HEK293 (cell line): Measurements from ENCODE around the gene TADA2B.
A peak's percentile ranks its signal among the peaks of the same experiment; 100 is the strongest.

ENCODE experiments used
- CTCF ChIA-PET: fragments of 350-600 bp; formaldehyde crosslinking; extraction: SDS; loops from one replicate; lab custom pipeline; 2021; ENCODE audit warnings: antibody characterized with exemption; lab: Yijun Ruan, JAX
- POLR2A ChIA-PET: fragments of 300-600 bp; formaldehyde crosslinking; extraction: SDS; loops from one replicate; lab custom pipeline; 2020; ENCODE audit warnings: antibody characterized with exemption, inconsistent platforms; lab: Yijun Ruan, JAX
- H3K27ac ChIP-seq: fragments of 200-500 bp; sonication (Bioruptor generic); 2 replicates; pipeline ENCODE4 v1.5.1; 2014; ENCODE audit warnings: low read depth, low read length, control low read depth, inconsistent platforms; ENCODE audit errors: extremely low read depth
- H3K36me3 ChIP-seq, 2 experiments: fragments of 200-500 bp in 1 of 2; sonication (Bioruptor generic) in 1 of 2; 1 replicate in 1 of 2; 2 replicates in 1 of 2; pipeline ENCODE4 v1.5.1; 2014 to 2017; ENCODE audit warnings: inconsistent platforms in 2 of 2, low read length in 2 of 2; ENCODE audit not compliant: control insufficient read depth in 2 of 2, insufficient read depth in 1 of 2
- H3K4me1 ChIP-seq: fragments of 200-500 bp; sonication (Bioruptor generic); 2 replicates; pipeline ENCODE4 v1.5.1; 2014; ENCODE audit warnings: mild to moderate bottlenecking, low read length, inconsistent platforms; ENCODE audit not compliant: control insufficient read depth, insufficient read depth
- H3K4me3 ChIP-seq: 2 replicates; pipeline ENCODE4 v1.5.1; 2011; ENCODE audit warnings: low read depth, mild to moderate bottlenecking, control low read depth, low read length, moderate library complexity
- H3K9me3 ChIP-seq: fragments of 200-500 bp; sonication (Bioruptor generic); 2 replicates; pipeline ENCODE4 v1.5.1; 2014; ENCODE audit warnings: low read depth, low read length, inconsistent platforms; ENCODE audit not compliant: control insufficient read depth, insufficient read depth
- GFI1B ChIP-seq: fragments of 450-650 bp; formaldehyde crosslinking; IDR thresholded peaks from 2 replicates; pipeline ENCODE4 v1.5.1; 2016; ENCODE audit warnings: missing biosample characterization, missing genetic modification characterization
- HOXA7 ChIP-seq: sonication (generic); formaldehyde crosslinking; IDR thresholded peaks from 2 replicates; pipeline ENCODE4 v1.8.1; 2022; ENCODE audit warnings: missing genetic modification reagents, borderline replicate concordance
- HOXC10 ChIP-seq: sonication (generic); formaldehyde crosslinking; IDR thresholded peaks from 2 replicates; pipeline ENCODE4 v1.8.1; 2023; ENCODE audit warnings: mild to moderate bottlenecking, missing genetic modification reagents
- KLF9 ChIP-seq: fragments of 450-650 bp; formaldehyde crosslinking; IDR thresholded peaks from 2 replicates; pipeline ENCODE4 v1.5.1; 2016; ENCODE audit warnings: missing biosample characterization, missing genetic modification characterization, low read depth
- SETDB1 ChIP-seq: IDR thresholded peaks from one replicate; pipeline ENCODE4 v1.6.1; 2017; ENCODE audit warnings: mild to moderate bottlenecking, low read length, moderate library complexity, mixed read lengths; ENCODE audit not compliant: insufficient read length
- ZBTB17 ChIP-seq: fragments of 450-650 bp; formaldehyde crosslinking; IDR thresholded peaks from 2 replicates; pipeline ENCODE4 v1.5.1; 2016; ENCODE audit warnings: missing biosample characterization, missing genetic modification characterization
- ZBTB20 ChIP-seq: fragments of 450-650 bp; formaldehyde crosslinking; IDR thresholded peaks from 2 replicates; pipeline ENCODE4 v1.5.1; 2016; ENCODE audit warnings: missing biosample characterization, missing genetic modification characterization
- ZIC2 ChIP-seq: fragments of 450-650 bp; formaldehyde crosslinking; IDR thresholded peaks from 2 replicates; pipeline ENCODE4 v1.5.1; 2016; ENCODE audit warnings: missing biosample characterization, missing genetic modification characterization
- ZNF133 ChIP-seq: fragments of 450-650 bp; formaldehyde crosslinking; IDR thresholded peaks from 2 replicates; pipeline ENCODE4 v1.5.1; 2016; ENCODE audit warnings: missing biosample characterization, missing genetic modification characterization
- ZNF202 ChIP-seq: fragments of 450-650 bp; formaldehyde crosslinking; IDR thresholded peaks from 2 replicates; pipeline ENCODE4 v1.5.1; 2016; ENCODE audit warnings: missing biosample characterization, missing genetic modification characterization, borderline replicate concordance
- ZNF211 ChIP-seq: fragments of 450-650 bp; formaldehyde crosslinking; IDR thresholded peaks from 2 replicates; pipeline ENCODE4 v1.5.1; 2016; ENCODE audit warnings: low read depth, missing biosample characterization, missing genetic modification characterization
- ZNF324 ChIP-seq: fragments of 450-650 bp; formaldehyde crosslinking; IDR thresholded peaks from 2 replicates; pipeline ENCODE4 v1.5.1; 2016; ENCODE audit warnings: missing biosample characterization, missing genetic modification characterization
- ZNF335 ChIP-seq: fragments of 450-650 bp; formaldehyde crosslinking; conservative IDR thresholded peaks from 2 replicates; pipeline ENCODE4 v1.5.1; 2016; ENCODE audit warnings: missing biosample characterization, missing genetic modification characterization
- ZNF354C ChIP-seq: fragments of 450-650 bp; formaldehyde crosslinking; IDR thresholded peaks from 2 replicates; pipeline ENCODE4 v1.5.1; 2016; ENCODE audit warnings: missing biosample characterization, missing genetic modification characterization, low read depth, borderline replicate concordance
- ZNF426 ChIP-seq: fragments of 450-650 bp; formaldehyde crosslinking; IDR thresholded peaks from 2 replicates; pipeline ENCODE4 v1.5.1; 2017; ENCODE audit warnings: missing biosample characterization, missing genetic modification characterization, mild to moderate bottlenecking, inconsistent platforms, moderate library complexity
- ZNF473 ChIP-seq: fragments of 450-650 bp; formaldehyde crosslinking; IDR thresholded peaks from 2 replicates; pipeline ENCODE4 v1.5.1; 2017; ENCODE audit warnings: missing biosample characterization, missing genetic modification characterization
- ZNF585B ChIP-seq: fragments of 450-650 bp; formaldehyde crosslinking; IDR thresholded peaks from 2 replicates; pipeline ENCODE4 v1.5.1; 2016; ENCODE audit warnings: missing biosample characterization, missing genetic modification characterization
- ZNF623 ChIP-seq: fragments of 450-650 bp; formaldehyde crosslinking; IDR thresholded peaks from 2 replicates; pipeline ENCODE4 v1.5.1; 2016; ENCODE audit warnings: missing biosample characterization, missing genetic modification characterization
- ZNF670 ChIP-seq: fragments of 450-650 bp; formaldehyde crosslinking; IDR thresholded peaks from 2 replicates; pipeline ENCODE4 v1.5.1; 2016; ENCODE audit warnings: missing biosample characterization, missing genetic modification characterization, low read depth
- ZNF791 ChIP-seq: fragments of 450-650 bp; formaldehyde crosslinking; IDR thresholded peaks from 2 replicates; pipeline ENCODE4 v1.5.1; 2016; ENCODE audit warnings: missing biosample characterization, missing genetic modification characterization
- TF ChIP-seq, protein P1 (sequence below): fragments of 450-650 bp; formaldehyde crosslinking; IDR thresholded peaks from 2 replicates; pipeline ENCODE4 v1.5.1; 2016; ENCODE audit warnings: missing biosample characterization, missing genetic modification characterization
- TF ChIP-seq, protein P2 (sequence below): fragments of 450-650 bp; formaldehyde crosslinking; IDR thresholded peaks from 2 replicates; pipeline ENCODE4 v1.5.1; 2016; ENCODE audit warnings: missing biosample characterization, missing genetic modification characterization
- TF ChIP-seq, protein P3 (sequence below): fragments of 450-650 bp; formaldehyde crosslinking; IDR thresholded peaks from 2 replicates; pipeline ENCODE4 v1.5.1; 2016; ENCODE audit warnings: missing biosample characterization, missing genetic modification characterization

Gene TADA2B

DNA sequence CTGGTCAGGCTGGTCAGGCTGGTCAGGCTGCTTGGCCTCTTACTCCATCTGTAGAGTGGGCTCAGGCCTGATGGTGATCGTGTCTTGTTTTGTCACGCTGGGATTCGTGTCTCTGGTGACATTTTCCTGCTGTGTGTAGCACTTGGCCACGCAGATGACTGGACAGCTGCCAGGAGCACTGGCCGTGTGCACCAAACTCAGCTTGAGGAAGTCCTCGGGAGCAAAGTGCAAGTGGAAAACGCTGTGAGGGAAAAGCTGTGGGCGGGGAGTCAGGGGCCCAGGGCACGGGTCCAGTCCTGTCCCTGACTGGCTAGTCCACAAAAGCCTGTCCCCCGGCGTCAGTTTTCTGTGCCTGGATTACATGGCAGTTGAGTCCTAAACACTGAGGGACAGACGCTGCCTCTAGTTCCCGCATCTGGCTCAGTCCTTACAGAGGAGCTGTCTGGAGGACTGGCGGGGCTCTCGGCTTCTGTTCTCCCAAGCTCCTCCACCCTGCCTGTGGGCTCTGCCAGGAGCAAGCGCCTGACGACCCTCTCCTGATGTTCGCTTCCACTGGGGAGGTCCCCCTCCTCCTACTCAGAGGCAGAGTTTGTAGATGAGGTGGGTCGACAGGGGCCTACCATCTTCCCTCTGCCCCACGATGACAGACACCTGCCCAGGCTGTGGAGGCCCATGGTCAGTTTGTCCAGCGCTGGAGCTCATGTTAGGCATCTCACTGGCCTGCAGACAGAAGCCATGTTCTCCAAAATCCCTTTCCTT lies 60.6 kb downstream of the TADA2B start:
- CTCF ChIA-PET = interaction anchor here (0.6 to 2.7 kb wide), 4 partner anchors 9 to 117 kb away, joined by 3 to 23 read pairs (median 5); no protein-coding TSS in a partner anchor
- H3K27ac ChIP-seq = no peak overlapping the region
- no peaks in the 10 kb centered on the region for H3K9me3 ChIP-seq
- POLR2A ChIA-PET = no interaction called here
- no peaks in the 10 kb centered on the region for H3K4me1 ChIP-seq
- peak overlapping the region; percentile 16 for H3K4me3 ChIP-seq
- TF ChIP-seq ZNF426 (tag by site-specific recombination) = no peak
- no peak for TF ChIP-seq SETDB1
- TF ChIP-seq ZBTB17 (tag by site-specific recombination) = peak; percentile 56
- no peak for TF ChIP-seq ZNF791
- TF ChIP-seq ZNF354C = no peak
- no peak for TF ChIP-seq GFI1B (tag by site-specific recombination)
- TF ChIP-seq ZNF335 (tag by site-specific recombination) = no peak
- no peak for TF ChIP-seq ZNF473
- TF ChIP-seq ZNF211 (tag by site-specific recombination) = no peak
- no peak for TF ChIP-seq ZNF202
- TF ChIP-seq ZBTB20 (tag by site-specific recombination) = 0 out of 2 replicates have a peak, but pooled peaks have one; percentile 0
- TF ChIP-seq HOXC10 (CRISPR knock-in tag) = no peak
- no peak for TF ChIP-seq HOXA7 (CRISPR knock-in tag)
- no peak for TF ChIP-seq ZNF133
- TF ChIP-seq, protein P1, sequence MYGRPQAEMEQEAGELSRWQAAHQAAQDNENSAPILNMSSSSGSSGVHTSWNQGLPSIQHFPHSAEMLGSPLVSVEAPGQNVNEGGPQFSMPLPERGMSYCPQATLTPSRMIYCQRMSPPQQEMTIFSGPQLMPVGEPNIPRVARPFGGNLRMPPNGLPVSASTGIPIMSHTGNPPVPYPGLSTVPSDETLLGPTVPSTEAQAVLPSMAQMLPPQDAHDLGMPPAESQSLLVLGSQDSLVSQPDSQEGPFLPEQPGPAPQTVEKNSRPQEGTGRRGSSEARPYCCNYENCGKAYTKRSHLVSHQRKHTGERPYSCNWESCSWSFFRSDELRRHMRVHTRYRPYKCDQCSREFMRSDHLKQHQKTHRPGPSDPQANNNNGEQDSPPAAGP = no peak
- no peak for TF ChIP-seq ZNF585B (tag by site-specific recombination)
- no peak for TF ChIP-seq ZNF623 (tag by site-specific recombination)
- TF ChIP-seq, protein P2, sequence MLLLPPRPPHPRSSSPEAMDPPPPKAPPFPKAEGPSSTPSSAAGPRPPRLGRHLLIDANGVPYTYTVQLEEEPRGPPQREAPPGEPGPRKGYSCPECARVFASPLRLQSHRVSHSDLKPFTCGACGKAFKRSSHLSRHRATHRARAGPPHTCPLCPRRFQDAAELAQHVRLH (tag by site-specific recombination) = no peak
- TF ChIP-seq KLF9 (tag by site-specific recombination) = no peak
- TF ChIP-seq ZIC2 (tag by site-specific recombination) = peak; percentile 72
- no peaks in the 10 kb centered on the region for H3K36me3 ChIP-seq

DNA sequence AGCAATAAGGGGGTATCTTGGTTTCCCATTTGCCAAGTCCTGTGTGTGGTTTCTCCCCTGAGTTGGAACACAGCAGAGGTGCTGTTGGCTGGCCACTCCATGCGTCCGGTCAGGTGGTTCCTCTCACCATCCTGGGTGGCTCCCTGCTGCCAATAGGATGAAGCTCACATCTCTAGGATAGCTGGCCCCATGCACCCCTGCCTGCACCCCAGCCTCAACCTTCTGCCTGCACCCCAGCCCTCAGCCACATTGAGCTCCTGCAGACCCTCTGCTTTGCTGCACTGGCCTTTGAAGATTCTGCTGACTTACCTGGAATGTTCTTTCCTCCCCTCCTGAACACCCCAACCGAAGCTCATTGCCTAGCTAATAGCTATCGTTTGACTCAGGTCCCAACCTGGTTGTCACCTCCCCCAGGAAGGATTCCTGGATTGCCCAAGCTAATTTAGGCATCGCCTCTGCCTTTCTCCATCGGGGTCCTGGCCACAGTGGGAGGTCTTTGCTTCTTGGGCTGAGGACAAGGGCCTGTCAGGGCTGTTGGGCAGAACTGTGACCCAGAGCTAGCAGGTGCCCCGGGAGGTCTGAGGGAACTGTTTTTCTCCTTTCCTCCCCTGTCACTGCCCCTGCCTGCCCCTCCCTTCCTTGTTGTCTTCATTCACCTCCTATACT lies 61.3 kb downstream of the TADA2B start:
- no peaks in the 10 kb centered on the region for H3K9me3 ChIP-seq
- no peak for TF ChIP-seq ZNF324 (tag by site-specific recombination)
- no peak for TF ChIP-seq ZNF670 (tag by site-specific recombination)
- TF ChIP-seq, protein P3, sequence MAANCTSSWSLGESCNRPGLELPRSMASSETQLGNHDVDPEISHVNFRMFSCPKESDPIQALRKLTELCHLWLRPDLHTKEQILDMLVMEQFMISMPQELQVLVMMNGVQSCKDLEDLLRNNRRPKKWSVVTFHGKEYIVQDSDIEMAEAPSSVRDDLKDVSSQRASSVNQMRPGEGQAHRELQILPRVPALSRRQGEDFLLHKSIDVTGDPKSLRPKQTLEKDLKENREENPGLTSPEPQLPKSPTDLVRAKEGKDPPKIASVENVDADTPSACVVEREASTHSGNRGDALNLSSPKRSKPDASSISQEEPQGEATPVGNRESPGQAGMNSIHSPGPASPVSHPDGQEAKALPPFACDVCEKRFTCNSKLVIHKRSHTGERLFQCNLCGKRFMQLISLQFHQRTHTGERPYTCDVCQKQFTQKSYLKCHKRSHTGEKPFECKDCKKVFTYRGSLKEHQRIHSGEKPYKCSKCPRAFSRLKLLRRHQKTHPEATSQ (tag by site-specific recombination) = no peak
- H3K4me3 ChIP-seq = no peak overlapping the region
- H3K36me3 ChIP-seq = no peaks in the 10 kb centered on the region
- ChIA-PET POLR2A (no interaction called here), CTCF (no interaction called here)
- H3K4me1 ChIP-seq = no peaks in the 10 kb centered on the region
- no peak overlapping the region for H3K27ac ChIP-seq
